Putamen (tissue), 1 donor: ENCODE results near the gene HBEGF.
"Not testable (repeated sequence)": the region's sequence is repeated elsewhere in the genome, so short reads cannot be mapped to it uniquely, and the experiment has no call there.

Experiments
- DNase-seq: peaks from one replicate; pipeline ENCODE4 v3.0.0-alpha.2; 2016; ENCODE audit warnings: low spot score

The HBEGF gene

DNA sequence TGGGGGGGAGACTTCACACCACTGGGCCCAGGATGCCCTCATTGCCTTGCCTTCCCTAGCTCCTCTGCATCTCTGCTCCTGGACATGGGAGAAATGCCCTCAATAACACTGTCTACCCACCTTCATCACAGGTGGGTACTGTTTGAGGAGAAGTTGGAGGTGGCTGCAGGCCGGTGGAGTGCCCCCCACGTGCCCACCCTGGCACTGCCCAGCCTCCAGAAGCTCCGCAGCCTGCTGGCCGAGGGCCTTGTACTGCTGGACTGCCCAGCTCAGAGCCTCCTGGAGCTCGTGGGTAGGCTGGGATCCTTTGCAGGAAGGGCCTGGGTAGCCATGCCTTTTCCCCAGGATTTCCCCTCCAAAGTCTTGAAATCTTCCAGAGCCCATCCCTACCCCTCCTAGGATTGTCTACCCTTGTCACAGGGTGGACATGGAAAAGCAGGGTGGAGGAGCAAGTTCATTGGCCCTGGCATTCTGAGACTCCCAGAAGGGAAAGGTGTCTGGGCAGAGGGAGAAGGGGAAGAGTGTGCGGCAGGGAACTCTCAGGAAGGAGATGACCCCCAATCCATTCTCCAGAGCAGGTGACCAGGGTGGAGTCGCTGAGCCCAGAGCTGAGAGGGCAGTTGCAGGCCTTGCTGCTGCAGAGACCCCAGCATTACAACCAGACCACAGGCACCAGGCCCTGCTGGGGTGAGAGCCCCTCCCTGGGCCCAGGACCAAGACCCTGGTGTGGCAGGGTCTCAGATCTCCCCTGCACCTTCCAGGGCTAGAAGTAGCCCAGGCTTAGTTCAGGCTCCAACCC is 14.5 kb upstream of the HBEGF start:
- DNase-seq = no peak

DNA sequence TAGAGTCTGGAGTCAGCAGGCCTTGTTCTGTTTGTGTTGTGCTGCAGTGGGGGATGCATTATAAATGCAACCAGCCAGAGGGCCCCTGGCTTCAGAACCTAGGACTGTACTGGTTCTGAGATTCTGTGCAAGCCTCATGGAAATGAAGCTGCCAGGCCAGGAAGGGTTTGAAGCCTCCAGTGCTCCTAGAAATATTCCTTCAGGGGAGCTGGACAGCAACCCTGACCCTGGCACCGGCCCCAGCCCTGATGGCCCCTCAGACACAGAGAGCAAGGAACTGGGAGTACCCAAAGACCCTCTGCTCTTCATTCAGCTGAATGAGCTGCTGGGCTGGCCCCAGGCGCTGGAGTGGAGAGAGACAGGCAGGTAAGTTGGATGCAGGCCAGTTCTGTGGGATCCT is 13.7 kb upstream of the HBEGF start, which contains the start of gene SLC4A9:
Gene SLC4A9 (plus strand): TSS at position 94 of the 400 bp plus-strand sequence. CDS start 43 bp downstream, at position 137.
- DNase-seq = no peak

DNA sequence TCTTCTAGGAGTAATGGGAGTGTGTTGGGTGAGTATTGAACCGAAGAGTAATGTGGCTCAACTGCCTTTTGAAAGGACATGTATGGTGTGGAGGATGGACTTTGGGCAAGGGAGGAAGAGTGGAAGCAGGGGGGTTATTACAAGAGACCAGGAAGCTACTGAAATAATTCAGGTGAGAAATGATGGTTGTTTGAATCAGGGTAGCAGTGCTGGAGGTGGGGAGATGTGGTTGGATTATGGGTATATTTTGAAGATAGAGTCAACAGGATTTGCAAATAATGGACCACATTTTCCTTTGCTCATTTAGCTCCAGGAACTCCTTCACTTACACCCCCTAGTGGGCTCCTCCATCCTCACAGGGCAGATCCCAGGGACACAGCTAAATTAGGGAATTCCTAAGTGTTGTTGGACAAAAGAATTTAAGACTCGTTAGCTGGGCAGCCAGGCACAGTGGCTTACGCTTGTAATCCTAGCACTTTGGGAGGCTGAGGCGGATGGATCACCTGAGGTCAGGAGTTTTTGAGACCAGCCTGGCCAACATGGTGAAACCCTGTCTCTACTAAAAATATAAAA is 12.4 kb upstream of the HBEGF start:
- DNase-seq = no peak

DNA sequence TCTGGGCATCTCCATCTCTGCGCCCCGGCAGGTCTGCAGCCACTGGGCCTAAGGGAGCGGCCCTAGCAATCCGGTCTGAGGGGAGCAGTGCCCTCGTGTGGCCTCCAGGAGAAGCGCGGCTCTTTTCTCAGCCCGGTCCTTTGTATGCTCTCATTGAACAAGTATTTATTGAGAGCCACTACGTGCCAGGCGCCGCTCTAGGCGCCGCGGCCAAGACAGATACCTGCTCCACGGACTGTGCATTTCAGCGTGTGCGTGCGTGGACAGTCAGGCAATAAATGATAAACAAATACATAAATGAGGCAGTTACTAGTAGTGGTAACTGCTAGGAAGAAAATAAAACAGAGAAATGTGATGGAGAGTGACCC is 11.3 kb upstream of the HBEGF start:
- peak; percentile 90 for DNase-seq

DNA sequence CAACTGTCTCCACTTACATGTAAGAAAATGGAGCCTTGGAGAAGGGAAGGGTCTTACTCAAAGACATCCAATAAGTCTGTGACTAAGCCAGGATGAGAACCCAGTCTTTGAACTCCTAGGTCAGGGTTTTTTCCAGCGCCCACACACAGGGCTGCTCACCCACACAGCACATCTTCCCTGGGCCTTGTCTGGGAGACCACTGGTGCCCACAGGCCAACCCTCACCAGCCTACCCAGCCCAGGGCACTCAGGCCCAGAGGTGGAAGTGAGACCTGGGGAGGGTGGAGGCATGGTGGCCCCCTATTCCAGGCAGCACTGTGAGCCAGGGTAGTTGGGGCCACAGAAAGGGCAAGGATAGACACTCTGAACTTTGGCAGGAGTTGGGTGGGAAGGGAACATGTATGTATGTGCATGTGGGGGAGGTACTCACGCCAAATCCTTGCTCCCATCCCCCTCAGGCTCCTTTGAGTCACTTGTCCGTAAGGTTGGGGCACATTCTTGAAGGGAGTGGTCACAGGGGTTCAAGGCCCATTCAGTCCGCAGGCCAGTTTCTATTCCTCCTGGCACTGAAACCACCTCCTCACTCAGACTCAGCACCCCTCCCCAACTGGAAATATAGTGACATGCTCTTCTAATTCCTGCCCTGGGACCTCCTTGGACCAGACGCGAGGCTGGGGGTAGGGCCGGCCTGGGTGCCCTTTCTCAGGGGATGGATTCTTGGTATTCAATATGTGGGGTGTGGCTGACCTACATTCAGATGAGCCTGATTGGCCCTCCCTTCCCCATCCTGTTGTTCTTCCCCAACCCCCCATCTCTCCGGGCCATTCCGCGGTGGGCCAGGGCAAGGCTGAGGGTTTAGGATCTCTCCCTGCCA is 10.7 kb upstream of the HBEGF start:
- no peak for DNase-seq

DNA sequence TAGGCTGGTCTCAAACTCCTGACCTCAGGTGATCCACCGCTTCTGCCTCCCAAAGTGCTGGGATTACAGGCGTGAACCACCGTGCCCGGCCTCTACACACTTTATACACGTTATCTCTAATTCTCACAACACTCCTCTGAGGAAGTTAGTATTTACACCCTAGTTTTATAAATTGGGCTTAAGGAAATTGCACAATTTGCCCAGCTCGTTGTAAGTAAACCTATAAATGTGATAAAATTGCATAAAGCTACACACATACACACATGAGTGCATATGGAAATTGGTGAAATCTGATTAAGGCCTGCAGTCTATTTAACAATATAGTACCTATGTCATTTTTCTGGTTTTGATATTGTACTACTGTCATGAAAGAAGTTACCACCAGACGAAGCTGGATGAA is 9.1 kb upstream of the HBEGF start:
- no peak for DNase-seq

DNA sequence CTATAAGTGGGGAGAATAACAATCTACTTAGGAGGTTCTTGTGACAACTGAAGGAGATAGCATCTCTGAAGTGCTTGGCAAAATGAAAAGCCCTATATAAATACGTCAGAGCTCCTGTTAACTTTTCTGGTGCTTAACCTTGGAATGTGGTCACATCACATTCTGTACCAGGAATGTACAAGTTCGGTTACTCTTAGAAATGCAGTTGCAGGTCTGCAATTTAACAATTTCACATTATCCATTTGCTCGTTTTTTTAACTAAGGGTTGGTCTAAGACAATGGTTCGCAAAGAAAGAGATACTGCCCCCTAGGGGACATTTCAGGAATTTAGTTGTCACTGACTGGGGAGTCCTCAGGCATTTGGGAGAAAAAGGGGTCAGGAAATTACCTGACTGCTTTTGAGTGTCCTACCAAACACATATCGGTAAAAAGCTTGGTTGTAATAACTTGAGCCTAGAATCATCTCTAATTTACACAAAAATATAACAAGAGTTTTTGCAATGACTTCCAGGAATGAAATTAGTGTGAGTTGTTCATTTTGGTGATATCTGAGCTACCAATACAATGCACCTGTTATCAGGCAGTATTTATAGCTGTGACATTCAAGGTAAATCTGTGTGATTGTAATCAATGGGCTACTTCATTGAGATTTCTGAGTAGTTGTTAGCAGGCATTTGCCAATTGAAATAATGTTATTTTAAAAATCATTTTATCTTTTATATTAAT is 5.4 kb upstream of the HBEGF start:
- peak; percentile 80 for DNase-seq

DNA sequence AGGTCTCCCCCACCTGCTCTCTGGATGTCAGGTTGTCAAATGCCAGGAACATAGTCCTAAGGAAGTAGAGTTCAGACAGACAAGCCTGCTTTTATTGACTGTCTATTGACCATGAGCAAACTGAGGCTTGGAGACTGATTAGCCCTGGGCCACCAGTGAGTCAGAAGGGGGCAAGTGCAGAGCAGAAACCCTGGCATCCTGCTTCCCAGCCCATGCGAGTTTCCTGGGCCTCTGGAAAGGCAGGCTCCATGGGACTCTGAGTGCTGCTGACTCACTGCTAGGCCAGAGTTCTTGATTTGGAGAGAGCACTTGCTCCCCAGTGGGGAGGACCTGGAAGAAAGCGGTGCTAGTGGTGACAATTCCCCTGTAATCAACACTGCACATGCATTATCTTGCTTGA is 2.8 kb upstream of the HBEGF start:
- no peak for DNase-seq

DNA sequence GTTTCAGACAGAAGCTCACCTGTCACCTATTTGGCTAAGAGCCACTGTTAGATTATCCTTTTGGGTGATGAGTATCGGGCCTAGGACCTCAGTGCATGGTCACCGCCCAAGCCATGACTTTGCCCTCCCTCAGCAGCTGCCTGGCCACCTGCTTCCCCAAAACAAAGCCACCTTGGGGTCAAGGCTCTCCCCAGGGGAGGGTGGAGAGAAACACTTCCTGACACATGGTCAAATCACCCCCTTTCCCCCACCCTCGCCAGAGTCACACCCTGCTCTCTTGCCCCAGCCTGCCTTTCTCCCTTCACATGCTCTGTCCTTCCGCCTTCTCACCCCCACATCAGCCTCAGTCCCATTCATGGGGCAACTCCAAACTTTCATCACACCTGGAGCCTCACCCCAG is 1.7 kb upstream of the HBEGF start:
- no peak for DNase-seq

DNA sequence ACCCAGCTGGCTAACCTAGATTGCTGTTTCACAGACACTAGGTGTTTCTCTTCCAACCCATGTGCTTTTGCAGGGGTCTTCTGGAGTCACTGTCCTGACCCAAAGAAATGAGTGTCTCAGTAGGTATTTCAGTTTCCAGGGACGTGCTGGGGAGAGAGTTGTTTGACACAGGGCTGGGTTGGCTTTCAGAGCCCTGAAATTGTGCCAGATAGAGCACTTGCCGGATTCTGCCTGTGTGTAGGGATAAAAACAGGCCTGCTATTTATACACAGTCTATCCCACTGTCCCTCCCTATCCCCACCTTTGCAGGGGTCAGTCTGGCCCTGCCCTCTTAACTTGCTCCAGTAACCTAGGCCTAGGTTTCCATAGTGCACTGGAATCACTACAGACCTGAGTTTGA is 957 bp upstream of the HBEGF start:
- DNase-seq = no peak

DNA sequence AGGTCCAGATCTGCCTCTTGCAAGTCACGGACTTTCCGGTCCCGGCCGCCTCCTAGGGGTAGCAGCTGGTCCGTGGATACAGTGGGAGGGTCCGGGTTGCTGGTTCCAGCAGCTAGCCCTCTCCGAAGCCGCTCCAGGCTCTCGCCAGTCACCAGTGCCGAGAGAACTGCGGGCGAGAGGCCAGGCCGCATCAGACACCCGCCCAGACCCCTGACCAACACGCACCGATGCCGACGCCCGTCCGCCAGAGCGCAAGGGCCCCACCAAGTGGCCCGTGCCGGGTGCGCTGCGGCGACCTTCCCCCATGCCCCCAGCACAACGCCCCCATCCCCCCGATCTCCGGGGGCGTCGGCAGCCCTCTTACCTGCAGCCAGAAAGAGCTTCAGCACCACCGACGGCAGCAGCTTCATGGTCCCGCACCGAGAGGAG is 470 bp downstream of the HBEGF start:
- no peak for DNase-seq

DNA sequence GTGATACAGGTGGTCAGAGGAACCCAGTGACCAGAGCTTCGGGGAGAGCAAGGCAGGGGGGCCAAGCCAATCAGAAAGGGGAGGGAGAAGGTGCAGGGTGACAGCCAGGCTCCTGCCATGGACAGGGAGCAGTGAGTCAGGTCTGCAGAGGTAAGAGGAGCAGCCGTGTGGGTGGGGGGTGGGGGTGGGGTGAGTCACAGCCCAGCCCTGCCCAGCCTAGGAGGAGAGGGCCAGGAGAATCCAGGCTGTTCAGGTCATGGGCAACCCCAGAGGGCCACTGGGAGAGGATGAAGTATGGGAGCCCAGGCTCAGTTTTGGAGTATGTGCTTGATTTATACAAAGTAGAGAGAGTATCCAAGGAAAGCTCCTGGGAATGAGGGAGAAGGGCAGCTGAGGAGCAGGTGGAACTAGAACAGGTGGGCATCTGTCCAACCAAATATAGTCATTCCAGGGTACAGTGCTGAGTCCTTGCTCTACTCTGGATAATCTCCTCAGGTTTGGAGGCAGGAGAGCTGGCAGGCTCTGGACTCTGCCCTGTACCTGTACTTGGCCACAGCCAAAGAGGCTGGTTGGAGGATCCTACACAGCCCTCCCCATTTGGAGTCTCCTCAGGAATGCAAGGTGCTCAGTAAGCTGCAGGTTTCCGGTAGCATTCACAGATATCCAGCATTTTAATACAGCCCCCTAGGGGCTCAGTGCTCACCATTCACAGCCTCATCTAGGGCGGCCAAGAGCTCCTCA is 1.6 kb downstream of the HBEGF start:
- DNase-seq = no peak

DNA sequence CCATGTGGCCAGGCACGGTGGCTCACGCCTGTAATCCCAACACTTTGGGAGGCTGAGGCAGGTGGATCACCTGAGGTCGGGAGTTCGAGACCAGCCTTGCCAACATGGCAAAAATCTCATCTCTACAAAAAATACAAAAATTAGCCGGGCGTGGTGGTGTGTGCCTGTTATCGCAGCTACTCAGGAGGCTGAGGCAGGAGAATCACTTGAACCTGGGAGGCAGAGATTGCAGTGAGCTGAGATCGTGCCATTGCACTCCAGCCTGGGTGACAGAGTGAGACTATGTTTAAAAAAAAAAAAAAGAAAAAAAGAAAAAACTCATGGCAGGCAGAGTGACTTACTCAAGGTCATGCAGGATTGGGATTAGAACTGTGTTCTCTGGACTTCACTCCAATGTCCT is 2.6 kb downstream of the HBEGF start:
- not testable (repeated sequence) for DNase-seq

DNA sequence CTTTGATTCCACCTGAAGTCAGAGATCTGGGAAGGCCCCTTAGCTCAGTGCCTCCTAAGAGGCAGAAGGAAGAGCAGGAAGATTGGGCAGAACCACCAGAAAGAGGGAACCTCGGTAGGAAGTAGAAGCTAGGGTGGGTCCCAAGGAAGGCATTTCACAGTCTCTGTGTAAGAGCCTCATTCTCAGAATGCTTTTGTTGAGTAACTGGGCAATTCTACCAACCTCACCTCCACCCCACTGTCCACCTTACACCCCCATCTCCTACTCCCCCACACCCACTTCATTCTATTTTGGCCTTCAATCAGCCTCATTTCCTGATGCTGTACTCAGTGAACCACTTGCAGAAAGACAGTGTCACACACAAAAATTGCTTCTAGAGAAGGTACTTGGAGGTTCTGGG is 3.5 kb downstream of the HBEGF start:
- DNase-seq = no peak

DNA sequence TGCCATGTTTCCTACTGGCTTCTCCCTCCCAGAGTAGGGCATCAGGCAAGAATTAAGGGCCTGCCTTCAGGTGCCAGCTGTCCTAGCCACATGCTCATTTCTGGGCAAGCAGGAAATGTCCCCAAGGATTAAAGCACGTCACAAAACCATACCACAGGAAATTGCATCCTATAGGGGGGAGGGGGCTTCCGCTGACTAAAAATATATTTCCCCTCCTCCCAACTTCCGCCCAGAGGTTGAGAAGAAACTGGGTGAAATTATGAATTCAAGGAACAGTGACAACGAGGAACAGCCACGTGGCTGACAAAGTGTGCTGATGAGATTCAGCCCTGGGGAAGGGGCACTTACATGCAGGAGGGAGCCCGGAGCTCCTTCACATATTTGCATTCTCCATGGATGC is 4.1 kb downstream of the HBEGF start:
- no peak for DNase-seq

DNA sequence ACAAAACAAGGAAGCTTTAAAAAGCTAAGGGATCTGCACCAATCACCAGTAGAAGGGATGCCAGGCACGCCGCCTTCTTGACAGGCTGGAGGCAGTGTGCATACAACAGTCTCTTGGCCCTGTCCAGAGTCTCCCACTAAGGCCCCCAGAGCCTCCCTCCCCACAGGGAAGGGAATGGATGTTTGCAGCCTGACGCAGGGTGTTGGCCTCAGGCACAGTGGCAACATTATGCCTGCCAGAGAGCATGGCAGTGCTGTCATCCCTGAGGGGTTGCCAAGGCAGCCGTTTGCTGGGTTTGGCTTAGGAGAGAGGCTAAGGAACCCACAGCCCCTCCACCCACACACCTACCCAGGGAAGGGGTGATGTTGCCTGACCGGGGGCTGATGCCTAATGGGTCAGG is 4.8 kb downstream of the HBEGF start:
- peak; percentile 88 for DNase-seq

DNA sequence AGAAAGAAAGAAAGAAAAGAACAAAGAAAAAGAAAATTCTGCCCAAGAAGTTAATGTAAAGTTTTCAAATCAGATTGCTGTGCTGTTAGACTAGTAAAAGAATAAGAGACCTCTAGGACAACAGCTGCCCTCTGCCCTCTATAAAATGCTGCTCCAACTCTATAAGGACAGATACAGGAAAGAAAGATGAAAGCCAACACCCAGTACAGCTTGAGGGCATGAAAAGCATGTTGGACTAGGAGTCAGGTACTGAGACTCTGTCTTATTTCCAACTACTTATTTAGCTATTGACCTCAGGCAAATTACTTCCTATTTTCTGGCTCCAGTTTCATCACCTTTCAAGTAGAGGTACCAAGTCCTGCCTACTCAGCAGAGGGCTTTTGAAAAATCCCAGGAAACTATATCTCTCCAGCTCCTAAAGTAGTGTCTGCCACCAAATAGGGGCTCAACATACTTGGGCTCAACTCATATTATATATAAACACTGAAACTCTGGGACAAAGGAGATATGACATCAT is 5.7 kb downstream of the HBEGF start:
- no peak for DNase-seq

DNA sequence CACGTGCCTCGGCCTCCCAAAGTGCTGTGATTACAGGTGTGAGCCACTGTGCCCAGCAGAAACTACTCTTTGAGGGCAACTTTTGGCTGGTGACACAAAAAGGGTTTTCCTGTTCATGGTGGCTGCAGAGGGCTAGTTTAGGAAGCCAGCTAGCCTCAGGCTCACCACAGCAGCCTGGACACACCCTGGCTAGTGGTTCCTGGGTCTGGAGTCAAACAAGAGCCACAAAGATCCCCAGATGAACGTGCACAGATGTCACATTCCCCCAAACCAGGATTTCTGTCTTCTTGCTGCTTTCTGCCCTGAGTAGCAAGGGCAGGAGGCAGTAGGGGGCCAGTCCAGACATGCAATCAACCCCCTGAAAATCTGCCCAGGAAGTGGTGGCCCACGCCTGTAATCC is 6.8 kb downstream of the HBEGF start:
- DNase-seq = no peak

DNA sequence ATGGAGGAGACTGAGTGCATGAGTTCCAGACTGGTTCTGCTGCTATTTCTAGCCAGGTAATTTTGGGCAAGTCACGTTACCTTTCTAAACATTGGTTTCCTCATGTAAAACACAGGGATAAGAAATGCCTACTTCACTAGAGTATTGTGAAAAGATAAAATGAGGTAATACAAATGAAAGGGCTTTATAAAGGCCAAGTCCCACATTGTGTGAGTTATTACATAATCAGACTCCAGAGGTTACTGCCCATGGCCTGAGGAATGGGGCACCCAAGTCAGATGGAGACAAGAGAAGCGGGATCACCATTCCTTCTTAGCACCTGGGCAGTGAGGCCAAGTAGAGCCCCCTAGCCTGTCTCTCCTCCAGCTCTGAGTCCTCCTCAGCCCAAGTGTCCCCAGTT is 7.5 kb downstream of the HBEGF start:
- DNase-seq = no peak

DNA sequence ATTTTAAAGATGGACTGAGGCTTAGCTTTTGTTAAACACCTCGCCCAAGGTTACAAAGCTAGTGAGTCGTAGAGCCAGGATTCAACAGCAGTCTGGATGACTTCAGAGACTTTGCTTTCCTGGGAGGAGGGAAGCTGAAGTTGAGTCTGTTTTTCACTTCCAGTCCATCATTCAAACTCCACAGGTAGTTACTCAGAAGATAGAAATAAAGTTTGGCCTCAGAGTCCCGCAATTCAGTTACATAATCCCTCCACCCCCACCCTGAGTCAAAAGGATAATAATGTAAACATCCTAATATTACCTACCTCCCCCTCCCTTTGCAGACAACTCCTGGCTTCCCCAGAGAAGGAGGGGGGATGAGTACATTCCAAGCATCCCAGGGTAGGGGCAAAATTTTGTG is 8.1 kb downstream of the HBEGF start:
- no peak for DNase-seq

DNA sequence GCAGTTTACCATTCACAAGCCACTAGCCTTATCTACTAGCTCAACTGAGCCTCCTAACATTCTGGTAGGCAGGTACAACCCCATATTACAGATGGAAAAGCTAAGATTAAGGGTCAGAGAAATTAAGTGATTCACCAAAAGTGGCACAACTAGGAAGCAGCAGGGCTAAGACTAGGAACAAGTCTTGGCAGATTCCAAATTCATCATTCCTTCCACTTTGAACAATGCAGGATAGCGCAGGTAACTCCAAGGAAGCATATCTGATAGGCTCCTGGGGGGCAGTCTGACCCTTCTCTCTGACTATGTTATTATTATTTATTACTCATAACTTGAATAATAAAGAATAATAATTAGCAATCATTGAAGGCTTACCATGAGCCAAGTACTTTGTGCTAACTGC is 8.5 kb downstream of the HBEGF start:
- no peak for DNase-seq
